K562 (cell line): Measurements from ENCODE around the gene LZTS2. TPM values are rescaled to one million over a fixed set of nuclear protein-coding genes. Genes with fewer than 3 reads are reported as not detected.

Experiments
- ATAC-seq: fragments of 200-7000 bp; cut with Tn5 transposase; 3 replicates; pipeline ENCODE4 v1.9.1; 2020; ENCODE audit warnings: moderate library complexity
- BruUV-seq: library from RNA; stranded (reverse); fragments of 400-500 nt; replicated peaks from 2 replicates; lab custom pipeline; 2021; lab: Mats Ljungman, UMichigan
- CTCF ChIA-PET: fragments of 300-600 bp; formaldehyde crosslinking; extraction: SDS; loops from one replicate; lab custom pipeline; 2021; ENCODE audit warnings: low intra/inter-chr PET ratio; lab: Yijun Ruan, JAX
- POLR2A ChIA-PET: fragments of 300-600, 350-650 bp; sonication (Branson Sonifier 250); formaldehyde crosslinking; extraction: SDS; loops from one replicate; lab custom pipeline; 2021; ENCODE audit warnings: antibody characterized with exemption, inconsistent platforms; lab: Yijun Ruan, JAX
- DNase-seq, 4 experiments: peaks; one replicate each; pipeline versions ENCODE4 v3.0.0 to v3.0.0-alpha.2; 2011 to 2018; ENCODE audit warnings: low spot score in 3 of 4, mixed read lengths in 3 of 4; ENCODE audit errors: extremely low read depth in 1 of 4
- FAIRE-seq: peaks from 2 replicates; lab custom pipeline; 2011; peaks lifted over from hg19 to GRCh38; lab: Jason Lieb, UNC
- H2AFZ ChIP-seq: 2 replicates; pipeline ENCODE4 v1.6.0; 2011; ENCODE audit warnings: low read depth, low read length, control low read depth, inconsistent platforms
- H3K27ac ChIP-seq: fragments of 200-600 bp; 3 replicates; pipeline ENCODE4 v1.8.0; 2011; ENCODE audit warnings: low read depth, mild to moderate bottlenecking, control low read depth, inconsistent platforms, low read length, moderate library complexity, mixed read lengths; ENCODE audit errors: extremely low read depth
- H3K27me3 ChIP-seq, 2 experiments: fragments of 300-600 bp in 1 of 2; 2 replicates in 1 of 2; 3 replicates in 1 of 2; pipeline versions ENCODE4 v1.6.0 to v1.8.0; 2011; ENCODE audit warnings: inconsistent platforms in 2 of 2, low read length in 2 of 2, mild to moderate bottlenecking in 1 of 2, mixed read lengths in 1 of 2, moderate library complexity in 1 of 2; ENCODE audit not compliant: control insufficient read depth in 2 of 2, insufficient read depth in 2 of 2
- H3K36me3 ChIP-seq: fragments of 300-600 bp; 3 replicates; pipeline ENCODE4 v1.8.0; 2011; ENCODE audit warnings: mild to moderate bottlenecking, low read length, inconsistent platforms; ENCODE audit not compliant: control insufficient read depth, insufficient read depth
- H3K4me1 ChIP-seq, 2 experiments: fragments of 200-600 bp in 1 of 2; replicated peaks in 1 of 2; 2 replicates in 1 of 2; 3 replicates in 1 of 2; pipeline versions ENCODE4 v1.5.1 to v1.8.0; 2011; ENCODE audit warnings: inconsistent platforms in 2 of 2, low read length in 2 of 2, mild to moderate bottlenecking in 1 of 2, mixed read lengths in 1 of 2, moderate library complexity in 1 of 2; ENCODE audit not compliant: control insufficient read depth in 2 of 2, insufficient read depth in 2 of 2
- H3K4me2 ChIP-seq: 2 replicates; pipeline ENCODE4 v1.6.1; 2011; ENCODE audit warnings: low read length, control low read depth, inconsistent platforms, mixed read lengths; ENCODE audit not compliant: insufficient read depth
- H3K4me3 ChIP-seq: fragments of 200-600 bp; sonication (generic), shearing (Covaris generic); 2 replicates; pipeline ENCODE4 v1.5.1; 2016; ENCODE audit warnings: control low read depth, inconsistent platforms
- H3K79me2 ChIP-seq: fragments of 200-600 bp; 3 replicates; pipeline ENCODE4 v1.8.0; 2011; ENCODE audit warnings: low read length, inconsistent platforms; ENCODE audit not compliant: control insufficient read depth, insufficient read depth
- H3K9ac ChIP-seq, 2 experiments: 2 replicates each; pipeline versions ENCODE4 v1.6.0 to v1.6.1; 2011; ENCODE audit warnings: low read depth in 2 of 2, low read length in 2 of 2, control low read depth in 1 of 2, inconsistent platforms in 1 of 2, mild to moderate bottlenecking in 1 of 2, mixed read lengths in 1 of 2; ENCODE audit not compliant: insufficient read depth in 1 of 2
- H3K9me1 ChIP-seq: one replicate; pipeline ENCODE4 v1.6.0; 2011; ENCODE audit warnings: inconsistent platforms, mild to moderate bottlenecking, low read length, moderate library complexity; ENCODE audit not compliant: control insufficient read depth, insufficient read depth
- H3K9me3 ChIP-seq: replicated peaks from 2 replicates; pipeline ENCODE4 v1.5.1; 2011; ENCODE audit warnings: low read depth, low read length, inconsistent platforms; ENCODE audit not compliant: control insufficient read depth, insufficient read depth
- H4K20me1 ChIP-seq: replicated peaks from 2 replicates; pipeline ENCODE4 v1.6.1; 2011; ENCODE audit warnings: low read length, inconsistent platforms, mixed read lengths; ENCODE audit not compliant: control insufficient read depth, insufficient read depth
- HDAC1 ChIP-seq, 2 experiments: fragments of 450-650 bp; IDR thresholded peaks; 2 replicates each; pipeline ENCODE4 v1.6.1; 2016 to 2017; ENCODE audit warnings: inconsistent platforms in 1 of 2, mild to moderate bottlenecking in 1 of 2, moderate library complexity in 1 of 2
- HIVEP1 ChIP-seq: fragments of 250-450 bp; sonication (Bioruptor Pico); IDR thresholded peaks from 2 replicates; pipeline ENCODE4 v1.4.0; 2020; ENCODE audit warnings: mild to moderate bottlenecking
- SMAD2 ChIP-seq: fragments of 150-350 bp; IDR thresholded peaks from 2 replicates; pipeline ENCODE4 v1.6.1; 2014; ENCODE audit warnings: low read depth, mild to moderate bottlenecking, low read length
- TEAD4 ChIP-seq, 2 experiments: sonication (generic) in 1 of 2; formaldehyde crosslinking in 1 of 2; IDR thresholded peaks; 2 replicates each; pipeline versions ENCODE4 v1.6.1 to v1.8.0; 2012 to 2022; ENCODE audit warnings: borderline replicate concordance in 1 of 2, inconsistent platforms in 1 of 2, low read length in 1 of 2, mild to moderate bottlenecking in 1 of 2, missing genetic modification reagents in 1 of 2
- ZBTB34 ChIP-seq: fragments of 250-450 bp; sonication (Bioruptor Pico); IDR thresholded peaks from 2 replicates; pipeline ENCODE4 v1.8.0; 2021; ENCODE audit warnings: mild to moderate bottlenecking, moderate library complexity
- ZFX ChIP-seq: sonication (generic); formaldehyde crosslinking; IDR thresholded peaks from 2 replicates; pipeline ENCODE4 v1.8.0; 2022; ENCODE audit warnings: mild to moderate bottlenecking, missing genetic modification reagents, moderate library complexity
- ZNF239 ChIP-seq: fragments of 250-450 bp; sonication (Bioruptor Pico); IDR thresholded peaks from 2 replicates; pipeline ENCODE4 v1.4.0; 2020; ENCODE audit warnings: mild to moderate bottlenecking
- ZNF609 ChIP-seq: sonication (generic); formaldehyde crosslinking; IDR thresholded peaks from 2 replicates; pipeline ENCODE4 v1.8.1; 2023; ENCODE audit warnings: missing genetic modification reagents, mild to moderate bottlenecking, borderline replicate concordance
- WGBS: fragments of 100-300 bp; shearing (Covaris generic); methylation state at CpG from one replicate; pipeline ENCODE4 v1.1.6; 2016; ENCODE audit warnings: low coverage, mixed read lengths; ENCODE audit not compliant: insufficient coverage; ENCODE audit errors: missing lambda C conversion rate; 5-methylcytosine and 5-hydroxymethylcytosine counted together
- in situ Hi-C: fragments of 300-500 bp; cut with MboI; formaldehyde crosslinking; loops from 4 replicates; pipeline ENCODE4 v1.15.0; 2018; ENCODE audit warnings: inconsistent platforms, mixed read lengths
- intact Hi-C: fragments of 100-400 bp; cut with micrococcal nuclease; formaldehyde crosslinking; loops from 2 replicates; pipeline ENCODE4 v1.14.2; 2022
- polyA plus RNA-seq, 8 experiments: library from polyadenylated mRNA; depleted of rRNA in 4 of 8; stranded (reverse) in 5 of 8; unstranded in 3 of 8; fragments of >200 nt; fragmentation: Nextera tagmentation in 2 of 8; fragmentation: Illumina TruSeq in 1 of 8; extraction: Ambion mirVana in 2 of 8; extraction: Trizol in 1 of 8; gene quantifications; 2 replicates each; pipeline versions ENCODE4 v1.2.1 to v1.2.3, GENCODE V29; 2011 to 2014; ENCODE audit warnings: inconsistent platforms in 1 of 8, missing spikeins in 1 of 8
- total RNA-seq, 7 experiments: library from RNA; depleted of rRNA in 6 of 7; stranded (reverse); fragments of >200 nt in 6 of 7; fragmentation: Illumina TruSeq in 2 of 7; extraction: Trizol in 2 of 7; gene quantifications; 2 replicates each; pipeline versions ENCODE4 v1.2.1 to v1.2.3, GENCODE V29; 2011 to 2021; ENCODE audit warnings: low replicate concordance in 1 of 7
- TF ChIP-seq, protein P1 (sequence below): fragments of 200-800 bp; sonication (Bioruptor generic); IDR thresholded peaks from 2 replicates; pipeline ENCODE4 v1.6.1; 2017; ENCODE audit warnings: missing genetic modification characterization, missing compliant biosample characterization
- TF ChIP-seq, protein P2 (sequence below): sonication (generic); formaldehyde crosslinking; IDR thresholded peaks from 2 replicates; pipeline ENCODE4 v1.8.0; 2022; ENCODE audit warnings: missing genetic modification reagents, mild to moderate bottlenecking, borderline replicate concordance

LZTS2 gene
- total and polyA plus RNA-seq, 9 of the 15 experiments (the other 6 are each of a cell fraction or from before 2014, with no cell fraction given): 0.23 to 42.5 (median 14.7) TPM

GRCh38 chr10:101008823-101009423, 9.3 kb downstream of the LZTS2 start:
- Histone ChIP-seq H3K36me3 (peaks cover 26% of the 10 kb centered on the region; the same call in 2 of the 3 replicates), H4K20me1 (no peaks in the 10 kb centered on the region), H3K9me3 (no peaks in the 10 kb centered on the region), H3K9ac (peak overlapping the region in 1 of 2 experiments; percentile 45; a peak in 2 of 4 replicates), H3K4me3 (no peak overlapping the region), H2AFZ (no peak overlapping the region), H3K4me1 (peaks cover 14 to 47% of the 10 kb centered on the region in 2 experiments; a peak in 4 of 5 replicates), H3K27ac (no peak overlapping the region), H3K4me2 (no peak overlapping the region), H3K27me3 (no peaks in the 10 kb centered on the region), H3K9me1 (no peaks in the 10 kb centered on the region), H3K79me2 (no peaks in the 10 kb centered on the region)
- in situ Hi-C loops (no loop called here), intact Hi-C loops (no loop called here)
- ATAC-seq (no peak), FAIRE-seq (no peak), DNase-seq (no peak)
- no TSS peak for BruUV-seq
- ChIA-PET CTCF (no interaction called here), POLR2A (interaction anchor here (0.7 kb wide), 1 partner anchor 1700 kb away, joined by 3 read pairs; no protein-coding TSS in a partner anchor)
- 68% methylated on average over 4 of the region's 6 CpGs for WGBS
- TF ChIP-seq ZNF239: no peak
- TF ChIP-seq HDAC1 (IDR thresholded peaks at IDR 0.05): no peak
- TF ChIP-seq HIVEP1 (CRISPR knock-in tag): no peak
- TF ChIP-seq, protein P1, sequence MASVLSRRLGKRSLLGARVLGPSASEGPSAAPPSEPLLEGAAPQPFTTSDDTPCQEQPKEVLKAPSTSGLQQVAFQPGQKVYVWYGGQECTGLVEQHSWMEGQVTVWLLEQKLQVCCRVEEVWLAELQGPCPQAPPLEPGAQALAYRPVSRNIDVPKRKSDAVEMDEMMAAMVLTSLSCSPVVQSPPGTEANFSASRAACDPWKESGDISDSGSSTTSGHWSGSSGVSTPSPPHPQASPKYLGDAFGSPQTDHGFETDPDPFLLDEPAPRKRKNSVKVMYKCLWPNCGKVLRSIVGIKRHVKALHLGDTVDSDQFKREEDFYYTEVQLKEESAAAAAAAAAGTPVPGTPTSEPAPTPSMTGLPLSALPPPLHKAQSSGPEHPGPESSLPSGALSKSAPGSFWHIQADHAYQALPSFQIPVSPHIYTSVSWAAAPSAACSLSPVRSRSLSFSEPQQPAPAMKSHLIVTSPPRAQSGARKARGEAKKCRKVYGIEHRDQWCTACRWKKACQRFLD (CRISPR knock-in tag): no peak
- TF ChIP-seq ZBTB34 (CRISPR knock-in tag): no peak
- TF ChIP-seq TEAD4 (IDR thresholded peaks at IDR 0.05; ENCODE audit: low read length): no peak
- no peak for TF ChIP-seq TEAD4 (CRISPR knock-in tag; IDR thresholded peaks at IDR 0.05; ENCODE audit: borderline replicate concordance)
- TF ChIP-seq ZNF609: no peak
- TF ChIP-seq SMAD2: no peak
- TF ChIP-seq ZFX: no peak
- TF ChIP-seq, protein P2, sequence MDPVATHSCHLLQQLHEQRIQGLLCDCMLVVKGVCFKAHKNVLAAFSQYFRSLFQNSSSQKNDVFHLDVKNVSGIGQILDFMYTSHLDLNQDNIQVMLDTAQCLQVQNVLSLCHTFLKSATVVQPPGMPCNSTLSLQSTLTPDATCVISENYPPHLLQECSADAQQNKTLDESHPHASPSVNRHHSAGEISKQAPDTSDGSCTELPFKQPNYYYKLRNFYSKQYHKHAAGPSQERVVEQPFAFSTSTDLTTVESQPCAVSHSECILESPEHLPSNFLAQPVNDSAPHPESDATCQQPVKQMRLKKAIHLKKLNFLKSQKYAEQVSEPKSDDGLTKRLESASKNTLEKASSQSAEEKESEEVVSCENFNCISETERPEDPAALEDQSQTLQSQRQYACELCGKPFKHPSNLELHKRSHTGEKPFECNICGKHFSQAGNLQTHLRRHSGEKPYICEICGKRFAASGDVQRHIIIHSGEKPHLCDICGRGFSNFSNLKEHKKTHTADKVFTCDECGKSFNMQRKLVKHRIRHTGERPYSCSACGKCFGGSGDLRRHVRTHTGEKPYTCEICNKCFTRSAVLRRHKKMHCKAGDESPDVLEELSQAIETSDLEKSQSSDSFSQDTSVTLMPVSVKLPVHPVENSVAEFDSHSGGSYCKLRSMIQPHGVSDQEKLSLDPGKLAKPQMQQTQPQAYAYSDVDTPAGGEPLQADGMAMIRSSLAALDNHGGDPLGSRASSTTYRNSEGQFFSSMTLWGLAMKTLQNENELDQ (CRISPR knock-in tag): no peak
